Gastrocnemius medialis (tissue), 4 donors: ENCODE results near the gene FBXL7. TPM values are rescaled to one million over a fixed set of nuclear protein-coding genes. Genes with fewer than 3 reads are reported as not detected.

Experiments used
- ATAC-seq, 2 donors: fragments of 150-250 bp; one replicate each; pipeline ENCODE4 v1.9.1; 2016
- DNase-seq, 2 donors: peaks; one replicate each; pipeline ENCODE4 v3.0.0-alpha.2; 2019
- H3K27ac ChIP-seq, 4 donors: fragments of 200-600 bp; sonication (generic); 1 replicate in 1 of 4; 2 replicates in 3 of 4; pipeline ENCODE4 v1.5.1; 2016 to 2018; ENCODE audit warnings: mild to moderate bottlenecking in 2 of 4, moderate library complexity in 1 of 4
- H3K27me3 ChIP-seq, 3 donors: fragments of 200-600 bp; sonication (generic) in 2 of 3; 1 replicate in 1 of 3; 2 replicates in 2 of 3; pipeline versions ENCODE4 v1.5.1 to v1.6.0; 2016 to 2019; ENCODE audit warnings: mild to moderate bottlenecking in 1 of 3, moderate library complexity in 1 of 3
- H3K36me3 ChIP-seq, 2 donors: fragments of 200-600 bp; sonication (generic) in 1 of 2; one replicate each; pipeline ENCODE4 v1.5.1; 2017 to 2018
- H3K4me1 ChIP-seq, 2 donors: fragments of 200-600 bp; sonication (generic) in 1 of 2; one replicate each; pipeline ENCODE4 v1.5.1; 2016 to 2017; ENCODE audit warnings: mild to moderate bottlenecking in 2 of 2
- H3K4me3 ChIP-seq, 4 donors: fragments of 200-600 bp; sonication (generic) in 3 of 4; 1 replicate in 1 of 4; 2 replicates in 3 of 4; pipeline ENCODE4 v1.5.1; 2016 to 2019; ENCODE audit warnings: mild to moderate bottlenecking in 2 of 4
- H3K9me3 ChIP-seq, 3 donors: fragments of 200-600 bp; sonication (generic) in 2 of 3; 1 replicate in 1 of 3; 2 replicates in 2 of 3; pipeline ENCODE4 v1.5.1; 2016 to 2019
- CTCF ChIP-seq, 5 experiments: fragments of 450-650 bp in 3 of 5; fragments of 200-600 bp in 2 of 5; sonication (generic) in 2 of 5; IDR thresholded peaks in 4 of 5; conservative IDR thresholded peaks in 1 of 5; 1 replicate in 4 of 5; 2 replicates in 1 of 5; pipeline ENCODE4 v1.5.1; 2016 to 2019; ENCODE audit warnings: antibody characterized with exemption in 5 of 5, mild to moderate bottlenecking in 3 of 5, moderate library complexity in 3 of 5
- POLR2A ChIP-seq, 2 donors: fragments of 450-650 bp; IDR thresholded peaks; one replicate each; pipeline ENCODE4 v1.6.1; 2017; ENCODE audit warnings: antibody characterized with exemption in 2 of 2, mild to moderate bottlenecking in 2 of 2, moderate library complexity in 2 of 2
- in situ Hi-C, 4 donors: fragments of 200-750 bp; cut with MboI; loops; one replicate each; pipeline versions ENCODE4 v1.15.0 to v1.8.0; 2017; ENCODE audit warnings: low sequenced_read_pairs in 4 of 4
- intact Hi-C: fragments of 100-400 bp; cut with DNase I; formaldehyde crosslinking; loops from one replicate; pipeline ENCODE4 v1.15.1; 2023; ENCODE audit warnings: low total_unique reads
- total RNA-seq, 4 donors: library from RNA; depleted of rRNA; stranded (reverse); fragments of >200 nt; gene quantifications; one replicate each; pipeline versions ENCODE4 v1.1.0 to v1.2.3, GENCODE V29; 2016

FBXL7 gene
- total RNA-seq, 4 donors from 2014 or later = 2.4 to 4.9 (median 3.1) TPM

- no peaks in the 10 kb centered on the region for H3K36me3 ChIP-seq
- H3K4me3 ChIP-seq = no peak overlapping the region
- intact Hi-C loops = no loop called here
- H3K4me1 ChIP-seq = no peaks in the 10 kb centered on the region
- no peaks in the 10 kb centered on the region for H3K9me3 ChIP-seq
- TF ChIP-seq CTCF (IDR thresholded peaks at IDR 0.05 in 4 of 5, conservative IDR thresholded peaks at IDR 0.05 in 1 of 5) (no peak), POLR2A (IDR thresholded peaks at IDR 0.05) (no peak)
- ATAC-seq (peak in 1 of 2 donors; percentile 65), DNase-seq (no peak)
- no peak overlapping the region for H3K27ac ChIP-seq
- in situ Hi-C loops = no loop called here
- H3K27me3 ChIP-seq = no peaks in the 10 kb centered on the region
These were observed 120.5 kb downstream of the FBXL7 start for GRCh38 chr5:15620501-15620900.

GRCh38 chr5:15621094-15621493 is 121.1 kb downstream of the FBXL7 start:
- ATAC-seq (no peak), DNase-seq (no peak)
- Histone ChIP-seq H3K27me3 (no peaks in the 10 kb centered on the region), H3K4me3 (no peak overlapping the region), H3K4me1 (no peaks in the 10 kb centered on the region), H3K36me3 (no peaks in the 10 kb centered on the region), H3K27ac (peak overlapping the region in 2 of 4 donors; percentile 8 to 29), H3K9me3 (no peaks in the 10 kb centered on the region)
- TF ChIP-seq CTCF (IDR thresholded peaks at IDR 0.05 in 4 of 5, conservative IDR thresholded peaks at IDR 0.05 in 1 of 5) (no peak), POLR2A (IDR thresholded peaks at IDR 0.05) (no peak)
- intact Hi-C loops = no loop called here
- in situ Hi-C loops = no loop called here

GRCh38 chr5:15623794-15624193 is 123.8 kb downstream of the FBXL7 start:
- intact Hi-C loops = no loop called here
- no peak for TF ChIP-seq POLR2A (IDR thresholded peaks at IDR 0.05)
- no peak for TF ChIP-seq CTCF (IDR thresholded peaks at IDR 0.05 in 4 of 5, conservative IDR thresholded peaks at IDR 0.05 in 1 of 5)
- in situ Hi-C loops = no loop called here

GRCh38 chr5:15627109-15627508 is 127.1 kb downstream of the FBXL7 start:
- DNase-seq (no peak), ATAC-seq (no peak)
- Histone ChIP-seq H3K9me3 (no peaks in the 10 kb centered on the region), H3K27me3 (no peaks in the 10 kb centered on the region), H3K4me1 (peaks cover 2 to 10% of the 10 kb centered on the region in 2 donors), H3K27ac (peak overlapping the region in 1 of 4 donors; percentile 0), H3K36me3 (no peaks in the 10 kb centered on the region), H3K4me3 (no peak overlapping the region)
- intact Hi-C loops = no loop called here
- in situ Hi-C loops = no loop called here
- TF ChIP-seq CTCF (IDR thresholded peaks at IDR 0.05 in 4 of 5, conservative IDR thresholded peaks at IDR 0.05 in 1 of 5) (no peak), POLR2A (IDR thresholded peaks at IDR 0.05) (no peak)

More at GRCh38 chr5:15623794-15624193, 123.8 kb downstream of the FBXL7 start:
- Histone ChIP-seq H3K4me1 (peaks cover 0 to 2% of the 10 kb centered on the region in 2 donors), H3K27me3 (no peaks in the 10 kb centered on the region), H3K4me3 (no peak overlapping the region), H3K27ac (no peak overlapping the region), H3K36me3 (no peaks in the 10 kb centered on the region), H3K9me3 (no peaks in the 10 kb centered on the region)
- no peak for ATAC-seq
- DNase-seq = no peak

GRCh38 chr5:15627647-15628046 is 127.7 kb downstream of the FBXL7 start:
- Histone ChIP-seq H3K27me3 (no peaks in the 10 kb centered on the region), H3K9me3 (no peaks in the 10 kb centered on the region), H3K4me3 (no peak overlapping the region), H3K4me1 (peaks cover 2 to 10% of the 10 kb centered on the region in 2 donors), H3K27ac (peak overlapping the region in 1 of 4 donors; percentile 0), H3K36me3 (no peaks in the 10 kb centered on the region)
- DNase-seq = no peak
- TF ChIP-seq CTCF (IDR thresholded peaks at IDR 0.05 in 4 of 5, conservative IDR thresholded peaks at IDR 0.05 in 1 of 5) = no peak
- TF ChIP-seq POLR2A (IDR thresholded peaks at IDR 0.05) = no peak
- in situ Hi-C loops (no loop called here), intact Hi-C loops (no loop called here)
- ATAC-seq = no peak
